PC-9 (cell line): Measurements from ENCODE around the gene MICAL2. TPM values are rescaled to one million over a fixed set of nuclear protein-coding genes. Genes with fewer than 3 reads are reported as not detected.

ENCODE experiments used
- BruUV-seq: library from RNA; stranded (reverse); fragments of 400-500 nt; replicated peaks from 2 replicates; lab custom pipeline; 2021; lab: Mats Ljungman, UMichigan
- CTCF ChIA-PET: fragments of 300-600 bp; sonication (Branson Sonifier 250); formaldehyde crosslinking; loops from one replicate; lab custom pipeline; 2022; ENCODE audit warnings: antibody characterized with exemption; lab: Charles Lee
- POLR2A ChIA-PET: fragments of 300-600 bp; sonication (Branson Sonifier 250); formaldehyde crosslinking; loops from one replicate; lab custom pipeline; 2022; ENCODE audit warnings: antibody characterized with exemption; ENCODE audit not compliant: unreplicated experiment; lab: Charles Lee
- DNase-seq, 2 experiments: peaks; one replicate each; pipeline versions ENCODE4 v3.0.0 to v3.0.0-alpha.2; 2015 to 2022; ENCODE audit warnings: mixed read lengths in 1 of 2
- H2AFZ ChIP-seq: fragments of 200-600 bp; sonication (generic); 2 replicates; pipeline ENCODE4 v1.8.1; 2017; ENCODE audit warnings: antibody characterized with exemption
- H3F3A ChIP-seq: fragments of 200-600 bp; sonication (generic); 2 replicates; pipeline ENCODE4 v1.8.1; 2017; ENCODE audit warnings: antibody characterized with exemption, mild to moderate bottlenecking, low read depth; ENCODE audit not compliant: insufficient read depth
- H3K27ac ChIP-seq: fragments of 200-600 bp; sonication (generic); 2 replicates; pipeline ENCODE4 v1.6.1; 2016; ENCODE audit warnings: mixed run types
- H3K27me3 ChIP-seq: fragments of 200-600 bp; sonication (generic); 2 replicates; pipeline ENCODE4 v1.6.1; 2016; ENCODE audit warnings: low read depth, mixed run types; ENCODE audit not compliant: insufficient read depth
- H3K36me3 ChIP-seq: fragments of 200-600 bp; sonication (generic); 2 replicates; pipeline ENCODE4 v1.6.1; 2016; ENCODE audit warnings: low read depth, mixed run types
- H3K4me1 ChIP-seq: fragments of 200-600 bp; sonication (generic); replicated peaks from 2 replicates; pipeline ENCODE4 v1.6.1; 2016; ENCODE audit warnings: mixed run types; ENCODE audit not compliant: insufficient read depth
- H3K4me2 ChIP-seq: fragments of 200-600 bp; sonication (generic); 2 replicates; pipeline ENCODE4 v1.6.1; 2017; ENCODE audit warnings: mixed run types
- H3K4me3 ChIP-seq: fragments of 200-600 bp; sonication (generic); 2 replicates; pipeline ENCODE4 v1.6.1; 2016; ENCODE audit warnings: mixed run types
- H3K79me2 ChIP-seq: fragments of 200-600 bp; sonication (generic); 2 replicates; pipeline ENCODE4 v1.6.1; 2017; ENCODE audit warnings: low read depth, mixed run types
- H3K9me2 ChIP-seq: fragments of 200-600 bp; sonication (generic); 2 replicates; pipeline ENCODE4 v1.8.1; 2017; ENCODE audit warnings: mild to moderate bottlenecking; ENCODE audit not compliant: insufficient read depth
- H3K9me3 ChIP-seq: fragments of 200-600 bp; sonication (generic); 2 replicates; pipeline ENCODE4 v1.8.1; 2016; ENCODE audit warnings: low read depth; ENCODE audit not compliant: insufficient read depth
- H4K20me1 ChIP-seq: fragments of 200-600 bp; sonication (generic); 2 replicates; pipeline ENCODE4 v1.8.1; 2017; ENCODE audit not compliant: insufficient read depth
- EZH2 ChIP-seq: fragments of 200-600 bp; sonication (generic); IDR thresholded peaks from 2 replicates; pipeline ENCODE4 v1.8.0; 2017; ENCODE audit warnings: antibody characterized with exemption, low read depth
- intact Hi-C: fragments of 100-400 bp; cut with micrococcal nuclease; formaldehyde crosslinking; loops from one replicate; pipeline ENCODE4 v1.10.0; 2022; ENCODE audit not compliant: unreplicated experiment
- total RNA-seq: library from RNA; stranded (reverse); gene quantifications from 2 replicates; pipeline ENCODE4 v1.2.3, GENCODE V29; 2021
- TF ChIP-seq, protein P1 (sequence below): fragments of 200-600 bp; sonication (generic); conservative IDR thresholded peaks from 2 replicates; pipeline ENCODE4 v1.6.1; 2017; ENCODE audit warnings: mixed run types, antibody characterized with exemption, mild to moderate bottlenecking, moderate library complexity

MICAL2 gene
- total RNA-seq, 1 experiment from 2014 or later: 32.4 TPM

DNA sequence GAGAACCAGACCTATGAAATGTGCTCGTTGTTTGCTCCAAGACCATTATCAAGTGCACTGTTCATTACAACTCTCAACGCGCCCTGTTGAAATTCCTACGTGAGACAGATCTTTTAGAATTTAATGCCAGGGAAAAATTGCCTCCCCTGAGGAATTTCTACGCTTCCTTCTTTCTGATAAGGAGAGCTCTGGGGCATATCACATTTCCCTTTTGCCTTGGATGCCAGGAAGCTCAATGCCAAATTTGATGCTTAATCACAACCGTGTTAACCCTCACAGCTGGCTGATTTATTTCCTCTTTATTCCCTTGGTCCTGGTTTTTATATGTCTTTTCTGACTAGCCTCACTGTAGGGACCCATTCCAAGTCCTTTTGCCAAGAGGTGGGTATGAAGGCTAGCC, 109.4 kb downstream of the MICAL2 start:
- intact Hi-C loops: loop anchor here (5.0 to 10.0 kb wide), 2 partner anchors 55 to 127 kb away; no protein-coding TSS in a partner anchor
- DNase-seq: no peak
- Histone ChIP-seq H3K79me2 (no peaks in the 10 kb centered on the region), H3K27me3 (no peaks in the 10 kb centered on the region), H4K20me1 (no peaks in the 10 kb centered on the region), H2AFZ (no peak overlapping the region), H3K27ac (no peak overlapping the region), H3K4me1 (peaks cover 83% of the 10 kb centered on the region), H3K9me2 (no peaks in the 10 kb centered on the region), H3K9me3 (no peaks in the 10 kb centered on the region), H3K4me3 (no peak overlapping the region), H3F3A (peaks cover 52% of the 10 kb centered on the region), H3K36me3 (no peaks in the 10 kb centered on the region), H3K4me2 (no peak overlapping the region)
- ChIA-PET CTCF (no interaction called here), POLR2A (interaction anchor here (0.6 kb wide), 1 partner anchor 16 kb away, joined by 14 read pairs; no protein-coding TSS in a partner anchor)
- TF ChIP-seq EZH2: no peak
- TF ChIP-seq, protein P1, sequence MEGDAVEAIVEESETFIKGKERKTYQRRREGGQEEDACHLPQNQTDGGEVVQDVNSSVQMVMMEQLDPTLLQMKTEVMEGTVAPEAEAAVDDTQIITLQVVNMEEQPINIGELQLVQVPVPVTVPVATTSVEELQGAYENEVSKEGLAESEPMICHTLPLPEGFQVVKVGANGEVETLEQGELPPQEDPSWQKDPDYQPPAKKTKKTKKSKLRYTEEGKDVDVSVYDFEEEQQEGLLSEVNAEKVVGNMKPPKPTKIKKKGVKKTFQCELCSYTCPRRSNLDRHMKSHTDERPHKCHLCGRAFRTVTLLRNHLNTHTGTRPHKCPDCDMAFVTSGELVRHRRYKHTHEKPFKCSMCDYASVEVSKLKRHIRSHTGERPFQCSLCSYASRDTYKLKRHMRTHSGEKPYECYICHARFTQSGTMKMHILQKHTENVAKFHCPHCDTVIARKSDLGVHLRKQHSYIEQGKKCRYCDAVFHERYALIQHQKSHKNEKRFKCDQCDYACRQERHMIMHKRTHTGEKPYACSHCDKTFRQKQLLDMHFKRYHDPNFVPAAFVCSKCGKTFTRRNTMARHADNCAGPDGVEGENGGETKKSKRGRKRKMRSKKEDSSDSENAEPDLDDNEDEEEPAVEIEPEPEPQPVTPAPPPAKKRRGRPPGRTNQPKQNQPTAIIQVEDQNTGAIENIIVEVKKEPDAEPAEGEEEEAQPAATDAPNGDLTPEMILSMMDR: no peak
- BruUV-seq: no TSS peak

DNA sequence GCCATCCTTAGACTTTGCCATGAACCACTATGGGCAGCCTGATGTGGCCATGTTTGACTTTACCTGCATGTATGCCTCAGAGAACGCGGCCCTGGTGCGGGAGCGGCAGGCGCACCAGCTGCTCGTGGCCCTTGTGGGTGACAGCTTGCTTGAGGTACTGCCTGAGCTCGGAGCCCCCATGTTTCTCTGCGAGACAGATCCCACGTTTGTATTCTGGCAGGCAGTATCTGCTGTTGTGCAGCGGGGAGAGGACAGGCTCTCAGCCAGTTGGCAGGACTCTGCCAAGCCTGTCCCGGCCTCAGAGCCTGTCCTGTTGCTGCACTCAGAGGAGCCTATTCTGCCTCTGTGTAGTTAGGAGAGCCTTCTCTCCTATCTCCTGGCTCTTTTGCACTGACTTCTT, 109.9 kb downstream of the MICAL2 start:
- TF ChIP-seq EZH2: no peak
- TF ChIP-seq, protein P1: no peak
- H3K4me2 ChIP-seq: no peak overlapping the region
- BruUV-seq: no TSS peak
- CTCF ChIA-PET: no interaction called here
- H3K27ac ChIP-seq: no peak overlapping the region
- H3K9me2 ChIP-seq: no peaks in the 10 kb centered on the region
- H3K27me3 ChIP-seq: no peaks in the 10 kb centered on the region
- H3K4me3 ChIP-seq: no peak overlapping the region
- POLR2A ChIA-PET: no interaction called here
- no peaks in the 10 kb centered on the region for H3K79me2 ChIP-seq
- no peaks in the 10 kb centered on the region for H3K9me3 ChIP-seq
- H4K20me1 ChIP-seq: no peaks in the 10 kb centered on the region
- no peaks in the 10 kb centered on the region for H3K36me3 ChIP-seq
- H3K4me1 ChIP-seq: peaks cover 83% of the 10 kb centered on the region
- H3F3A ChIP-seq: peaks cover 51% of the 10 kb centered on the region
- intact Hi-C loops: loop anchor here (5.0 to 10.0 kb wide), 2 partner anchors 56 to 128 kb away; no protein-coding TSS in a partner anchor
- H2AFZ ChIP-seq: no peak overlapping the region
- DNase-seq: no peak

DNA sequence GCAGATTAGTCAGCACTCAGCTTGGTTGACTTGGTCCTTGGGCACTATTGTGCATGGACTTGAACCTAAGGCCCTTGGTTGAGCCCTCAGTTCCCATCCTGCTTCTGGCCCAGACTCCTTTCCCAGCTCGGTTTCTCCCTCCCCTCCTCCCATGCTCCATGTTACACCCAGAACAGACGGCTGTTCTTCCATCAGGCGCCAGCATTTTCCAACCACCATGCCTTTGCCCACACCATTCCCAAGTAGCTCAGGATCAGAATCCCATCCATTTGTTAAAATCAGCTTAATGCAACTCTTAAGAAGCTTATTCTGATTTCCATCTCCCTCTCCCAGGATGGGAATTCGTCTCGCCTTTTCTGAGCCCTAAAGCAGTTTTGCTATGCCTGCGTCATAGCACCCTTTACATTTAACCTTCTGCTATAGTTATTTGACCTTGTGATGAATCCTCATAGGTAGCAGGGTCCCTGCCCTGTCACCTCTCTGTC, 110.7 kb downstream of the MICAL2 start:
- no peak overlapping the region for H3K4me2 ChIP-seq
- intact Hi-C loops: loop anchor here (5.0 to 10.0 kb wide), 2 partner anchors 56 to 129 kb away; no protein-coding TSS in a partner anchor
- CTCF ChIA-PET: no interaction called here

More for the DNA sequence above, 110.7 kb downstream of the MICAL2 start:
- H3K4me1 ChIP-seq: peaks cover 77% of the 10 kb centered on the region
- H3K9me3 ChIP-seq: no peaks in the 10 kb centered on the region
- H3K9me2 ChIP-seq: no peaks in the 10 kb centered on the region
- no peaks in the 10 kb centered on the region for H4K20me1 ChIP-seq
- peaks cover 43% of the 10 kb centered on the region for H3F3A ChIP-seq
- DNase-seq: no peak
- H3K27me3 ChIP-seq: no peaks in the 10 kb centered on the region
- POLR2A ChIA-PET: no interaction called here
- H3K36me3 ChIP-seq: no peaks in the 10 kb centered on the region
- no peak overlapping the region for H3K4me3 ChIP-seq
- no peak overlapping the region for H2AFZ ChIP-seq
- TF ChIP-seq, protein P1: no peak
- no peak for TF ChIP-seq EZH2
- no peak overlapping the region for H3K27ac ChIP-seq
- no TSS peak for BruUV-seq
- H3K79me2 ChIP-seq: no peaks in the 10 kb centered on the region
